NCI-H526 treated with DMSO at 0.1 percent for 48 hours (cell line): ENCODE measurements around the gene GLTPD2.

Source experiments
- DNase-seq: peaks from one replicate; lab custom pipeline; 2025; lab: John Stamatoyannopoulos, UW

GLTPD2 gene

DNA sequence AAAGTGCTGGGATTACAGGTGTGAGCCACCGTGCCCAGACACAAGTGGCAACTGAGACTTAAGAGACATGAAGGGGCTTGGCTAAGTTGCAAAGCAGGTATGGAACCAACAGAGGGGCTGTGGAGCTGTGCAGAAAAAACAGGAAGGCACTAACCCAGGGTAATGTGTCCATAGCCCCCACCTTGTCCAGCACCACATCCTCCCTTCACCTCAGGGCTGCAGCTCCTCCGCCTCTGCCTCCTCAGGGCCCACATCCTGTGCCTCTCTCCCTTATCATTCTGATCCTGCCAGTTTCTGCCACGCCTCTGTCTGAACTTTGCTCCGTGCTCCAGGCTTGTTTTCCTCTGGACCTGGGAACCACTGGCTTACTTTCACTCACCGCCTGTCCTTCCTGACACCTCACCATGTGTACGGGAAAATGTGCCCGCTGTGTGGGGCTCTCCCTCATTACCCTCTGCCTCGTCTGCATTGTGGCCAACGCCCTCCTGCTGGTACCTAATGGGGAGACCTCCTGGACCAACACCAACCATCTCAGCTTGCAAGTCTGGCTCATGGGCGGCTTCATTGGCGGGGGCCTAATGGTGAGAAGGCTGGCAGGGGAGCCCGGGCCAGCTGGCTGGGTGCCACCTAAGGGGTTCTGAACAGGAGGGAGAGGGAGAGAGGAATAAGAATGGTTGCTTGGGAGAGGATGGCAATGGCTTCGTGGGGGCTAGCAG lies 17.1 kb upstream of the GLTPD2 start, which contains the start of gene TM4SF5:
Gene TM4SF5 (plus strand): TSS at position 368 of the 716 bp plus-strand sequence. CDS start 37 bp downstream, at position 405.
- no peak for DNase-seq

DNA sequence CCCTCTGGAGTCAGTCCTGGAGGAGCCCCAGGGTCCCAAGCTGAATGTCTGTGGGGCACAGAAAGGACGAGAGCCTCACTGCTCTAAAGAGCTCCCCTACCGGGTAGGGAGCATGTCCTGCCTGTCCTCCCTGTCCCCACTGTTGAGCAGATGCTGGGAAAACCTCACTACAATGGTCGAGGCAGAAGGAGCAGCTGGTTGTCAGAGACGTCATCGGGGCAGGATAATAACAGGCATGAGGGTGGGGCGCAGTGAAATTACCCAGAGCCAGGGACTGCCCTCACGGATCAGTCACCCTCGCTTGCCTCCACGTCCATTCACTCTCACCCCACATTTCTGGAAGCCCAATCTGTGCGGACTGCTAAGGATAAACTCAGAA lies 16.5 kb upstream of the GLTPD2 start:
- DNase-seq: no peak

DNA sequence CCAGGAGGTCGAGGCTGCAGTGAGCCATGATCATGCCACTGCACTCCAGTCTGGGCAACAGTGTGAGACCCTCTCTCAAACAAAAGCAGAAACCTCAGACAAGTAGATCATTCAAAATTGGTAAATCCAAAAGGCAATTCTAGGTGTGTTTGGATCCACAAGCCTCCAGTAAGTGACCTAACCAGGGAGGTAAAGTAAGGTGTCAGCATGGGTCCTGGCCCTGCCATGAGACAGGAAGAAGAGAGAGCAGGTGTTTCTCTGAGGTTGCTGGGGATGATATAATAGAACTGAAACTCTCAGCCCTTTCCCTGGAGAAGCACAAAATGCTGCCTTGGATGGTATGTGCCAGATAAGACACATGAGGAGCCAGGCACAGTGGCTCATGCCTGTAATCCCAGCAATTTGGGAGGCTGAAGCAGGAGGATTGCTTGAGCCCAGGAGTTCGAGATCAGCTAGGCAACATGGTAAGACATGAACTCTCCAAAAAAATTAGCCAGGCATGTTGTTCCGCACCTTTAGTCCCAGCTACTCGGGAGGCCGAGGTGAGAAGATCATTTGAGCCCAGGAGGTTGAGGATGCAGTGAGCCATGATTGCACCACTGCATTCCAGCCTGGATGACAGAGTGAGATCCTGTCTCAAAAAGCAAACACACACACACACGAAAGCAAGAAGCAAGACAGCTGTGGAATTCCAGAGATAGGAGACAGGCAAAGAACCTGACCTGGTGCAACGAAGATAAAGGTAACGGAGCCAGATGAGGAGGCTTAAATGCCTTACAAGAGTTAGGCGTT lies 10.6 kb upstream of the GLTPD2 start:
- DNase-seq: no peak

DNA sequence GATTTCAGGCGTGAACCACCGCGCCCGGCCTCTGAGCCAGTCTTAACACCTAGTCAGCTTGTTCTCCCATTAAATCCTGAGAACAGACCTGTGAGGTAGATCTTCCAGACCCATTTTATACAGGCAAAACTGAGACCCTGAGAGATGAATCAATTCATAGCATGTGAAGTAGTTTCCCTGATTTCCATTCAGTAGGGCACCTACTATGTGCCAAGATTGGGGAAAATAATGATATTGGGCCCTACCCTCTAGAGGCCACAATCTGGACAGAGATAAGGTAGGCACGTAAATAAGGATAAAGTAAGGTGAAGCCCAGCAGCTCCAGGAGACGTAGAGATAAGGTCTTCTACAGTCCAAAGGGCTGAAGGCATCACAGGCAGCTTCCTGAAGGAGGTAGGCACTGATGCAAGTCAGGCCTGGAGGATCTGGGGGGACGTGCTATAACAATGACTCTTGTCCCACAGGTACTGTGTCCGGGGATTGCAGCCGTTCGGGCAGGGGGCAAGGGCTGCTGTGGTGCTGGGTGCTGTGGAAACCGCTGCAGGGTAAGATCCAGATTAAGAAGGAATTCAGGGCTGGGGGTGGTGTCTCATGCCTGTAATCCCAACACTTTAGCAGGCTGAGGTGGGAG lies 8.3 kb upstream of the GLTPD2 start:
- no peak for DNase-seq

DNA sequence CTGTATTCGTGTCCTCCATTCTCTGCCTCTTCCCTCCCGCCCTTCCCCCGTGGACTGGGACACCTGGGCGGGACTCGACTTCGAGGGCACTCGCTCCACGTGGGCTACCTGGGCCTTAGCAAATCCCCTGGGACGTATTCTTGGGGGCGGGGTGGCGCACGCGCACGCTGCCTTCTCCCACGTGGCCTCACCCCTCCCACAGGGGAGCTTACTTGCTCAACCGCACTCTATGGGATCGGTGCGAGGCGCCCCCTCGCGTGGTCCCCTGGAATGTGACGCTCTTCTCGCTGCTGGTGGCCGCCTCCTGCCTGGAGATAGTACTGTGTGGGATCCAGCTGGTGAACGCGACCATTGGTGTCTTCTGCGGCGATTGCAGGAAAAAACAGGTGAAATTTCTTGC lies 6.1 kb upstream of the GLTPD2 start:
- no peak for DNase-seq

DNA sequence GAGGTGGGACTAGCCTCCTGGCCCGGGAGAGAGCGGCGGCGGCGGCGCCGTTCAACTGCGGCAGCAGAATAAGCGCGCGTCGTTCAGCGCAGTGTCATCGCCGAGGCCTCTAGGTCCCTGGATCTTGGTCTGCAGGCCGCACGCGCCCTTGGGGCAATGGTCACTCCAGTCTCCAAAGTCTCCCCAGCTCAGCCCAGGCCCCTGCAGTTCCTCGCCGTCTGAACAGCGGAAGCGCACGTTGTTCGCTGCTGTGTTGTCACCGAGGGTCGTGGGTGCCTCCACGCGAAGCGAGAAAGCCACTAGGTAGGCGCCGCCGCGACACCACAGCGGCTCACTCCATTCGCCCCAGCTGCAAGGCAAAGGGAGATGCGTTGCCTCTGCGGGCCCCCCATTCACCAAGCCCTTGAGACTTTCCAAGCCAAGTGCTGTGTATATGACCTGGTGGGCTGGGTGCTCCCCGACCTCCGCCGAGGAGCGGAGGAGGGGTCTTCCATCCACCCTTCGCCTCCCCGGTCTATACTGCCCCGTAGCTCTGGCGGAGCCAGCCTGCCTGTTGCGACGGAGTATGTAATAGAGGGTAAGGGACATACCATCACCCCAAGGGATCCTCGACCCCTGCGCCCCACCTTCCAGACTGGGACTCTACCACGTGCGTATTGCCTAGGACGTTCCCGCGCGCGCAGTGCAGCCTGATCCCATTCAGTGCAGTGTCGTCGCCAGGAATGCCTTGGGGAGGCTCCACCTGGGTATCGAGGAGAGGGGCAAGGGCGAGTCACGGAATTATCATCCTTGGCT lies 3.3 kb upstream of the GLTPD2 start:
- DNase-seq: no peak

DNA sequence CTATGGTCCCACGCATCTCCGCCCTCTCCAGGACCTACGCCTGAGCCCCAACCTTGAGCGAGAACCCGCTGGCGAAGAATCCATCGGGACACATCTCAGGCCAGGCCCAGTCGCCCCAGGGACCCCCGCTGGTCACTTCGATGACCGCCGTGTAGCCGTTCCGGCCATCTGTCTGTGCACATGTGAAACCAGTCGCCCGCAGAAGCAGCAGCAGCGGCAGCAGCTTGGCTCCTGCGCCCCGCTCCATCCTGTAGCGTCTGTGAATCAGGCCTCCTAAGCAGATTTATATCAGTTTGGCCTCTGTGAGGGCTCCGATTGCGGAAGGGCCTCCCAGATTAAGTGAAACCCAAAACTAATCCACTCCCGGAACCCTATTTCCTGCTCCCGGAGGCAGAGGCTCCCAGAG lies 2.7 kb upstream of the GLTPD2 start, which contains the start of gene VMO1:
Gene VMO1 (minus strand): TSS at position 259 of the 406 bp plus-strand sequence. CDS start 12 bp downstream, at position 247.
- no peak for DNase-seq

DNA sequence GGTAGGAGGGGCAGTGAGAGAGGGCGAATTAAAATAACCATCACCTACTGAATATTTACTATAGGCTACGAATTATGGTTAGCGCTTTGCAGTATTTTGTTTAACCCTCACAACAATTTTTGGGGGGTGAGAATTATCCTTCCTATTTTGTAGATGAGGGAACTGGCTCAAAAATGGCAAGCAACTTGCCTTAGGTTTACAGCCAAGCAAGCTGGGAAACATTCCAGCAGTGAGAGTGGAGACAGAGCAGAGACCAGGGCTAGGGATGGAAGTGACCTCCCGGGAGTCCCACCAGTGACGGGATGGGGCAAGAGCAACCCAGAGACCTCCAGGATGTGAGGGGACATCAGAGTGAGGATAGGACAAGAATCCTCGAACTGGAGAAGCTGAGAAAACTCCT lies 2.2 kb upstream of the GLTPD2 start:
- no peak for DNase-seq

DNA sequence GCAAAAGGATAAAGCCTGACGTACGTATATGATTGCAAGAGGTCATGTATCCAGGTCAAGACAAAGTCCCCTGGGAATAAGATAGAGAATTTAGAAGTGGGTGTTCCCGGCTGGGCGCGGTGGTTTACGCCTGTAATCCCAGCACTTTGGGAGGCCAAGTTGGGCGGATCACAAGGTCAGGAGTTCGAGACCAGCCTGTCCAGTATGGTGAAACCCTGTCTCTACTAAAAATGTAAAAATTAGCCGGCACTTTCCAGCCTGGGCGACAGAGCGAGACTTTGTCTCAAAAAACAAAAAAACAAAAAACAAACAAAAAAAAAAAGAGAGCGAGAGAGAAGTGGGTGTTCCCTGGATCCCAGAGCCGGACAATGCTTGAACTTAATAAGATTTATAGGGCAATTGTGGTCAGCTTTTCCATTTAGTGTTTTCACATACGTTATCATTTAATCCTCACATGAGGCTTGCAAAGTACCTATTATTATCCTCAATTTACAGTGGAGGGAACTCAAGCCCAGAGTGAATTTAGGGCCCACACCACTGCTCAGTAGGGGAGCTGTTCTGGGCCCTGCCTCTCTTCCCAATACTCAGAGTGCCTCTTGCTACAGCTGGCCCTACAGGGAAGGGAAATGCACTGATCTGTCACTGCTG lies 481 bp upstream of the GLTPD2 start:
- DNase-seq: no peak

DNA sequence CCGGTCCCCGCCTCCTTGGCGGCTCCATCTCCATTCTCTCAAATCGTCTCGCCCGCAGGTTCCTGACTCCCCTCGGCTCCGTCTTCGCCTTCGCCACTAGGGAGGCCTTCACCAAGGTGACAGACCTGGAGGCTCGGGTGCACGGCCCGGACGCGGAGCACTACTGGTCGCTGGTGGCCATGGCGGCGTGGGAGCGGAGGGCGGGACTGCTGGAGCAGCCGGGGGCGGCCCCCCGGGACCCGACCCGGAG lies 862 bp downstream of the GLTPD2 start:
- no peak for DNase-seq

DNA sequence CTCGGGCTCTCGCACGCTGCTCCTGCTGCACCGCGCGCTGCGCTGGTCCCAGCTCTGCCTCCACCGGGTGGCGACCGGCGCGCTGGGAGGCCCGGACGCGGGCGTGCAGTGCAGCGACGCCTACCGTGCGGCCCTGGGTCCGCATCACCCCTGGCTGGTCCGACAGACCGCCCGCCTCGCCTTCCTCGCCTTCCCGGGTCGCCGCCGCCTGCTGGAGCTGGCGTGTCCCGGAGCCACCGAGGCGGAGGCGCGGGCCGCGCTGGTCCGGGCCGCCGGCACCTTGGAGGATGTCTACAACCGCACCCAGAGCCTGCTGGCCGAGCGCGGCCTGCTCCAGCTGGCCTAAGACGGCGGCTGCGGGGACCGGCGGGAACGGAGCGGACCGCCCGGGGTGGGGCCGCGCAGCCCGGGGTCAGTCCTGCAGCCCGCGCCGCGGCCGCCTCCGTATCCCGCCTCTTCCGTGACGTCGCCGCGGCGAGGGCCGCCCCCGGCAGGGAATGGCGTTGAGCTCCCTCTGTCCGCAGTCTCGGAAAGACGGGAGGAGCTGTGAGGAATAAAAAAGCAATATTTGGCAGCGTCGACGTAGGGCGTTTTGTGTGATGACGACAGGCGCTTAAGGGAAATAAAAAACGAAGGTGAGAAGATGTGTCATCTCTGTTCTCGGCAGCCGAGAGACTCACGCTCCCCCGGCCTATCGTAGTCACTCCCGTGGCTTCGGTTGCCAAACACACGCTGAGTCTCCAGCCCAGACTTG lies 1.4 kb downstream of the GLTPD2 start:
- DNase-seq: peak; percentile 41

DNA sequence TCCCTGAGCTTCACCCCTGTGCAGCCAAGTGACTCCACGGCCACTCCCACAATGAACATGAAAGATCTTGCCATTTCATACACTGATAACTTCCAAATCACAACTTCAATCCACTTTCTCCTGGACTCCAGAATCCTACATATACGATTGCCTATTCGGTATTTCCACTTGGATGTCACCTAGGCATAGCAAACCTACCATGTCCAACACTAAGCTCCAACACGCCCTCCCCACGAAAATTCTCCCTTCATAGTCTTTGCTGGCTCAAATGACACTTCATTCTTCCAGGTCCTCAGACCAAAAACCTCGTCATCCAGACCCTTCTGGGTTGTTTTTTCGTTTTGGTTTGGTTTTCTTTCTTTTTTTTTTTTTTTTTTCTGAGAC lies 1.9 kb downstream of the GLTPD2 start:
- no peak for DNase-seq

DNA sequence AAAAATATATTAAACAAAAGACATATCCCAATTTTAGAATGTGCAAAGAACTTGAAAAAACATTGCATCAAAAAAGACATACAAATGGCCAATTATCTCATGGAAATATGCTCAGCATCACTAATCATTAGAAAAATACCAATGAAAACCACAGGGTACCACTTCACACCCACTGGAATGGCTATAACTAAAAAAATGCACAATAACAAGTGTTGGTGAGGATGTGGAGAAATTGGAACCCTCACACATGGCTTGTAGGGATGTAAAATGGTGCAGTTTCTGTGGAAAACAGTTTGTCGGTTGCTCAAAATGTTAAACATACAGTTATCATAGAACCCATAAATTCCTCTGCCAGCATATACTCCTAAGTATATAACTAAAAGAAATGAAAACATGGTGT lies 6.4 kb downstream of the GLTPD2 start:
- no peak for DNase-seq

DNA sequence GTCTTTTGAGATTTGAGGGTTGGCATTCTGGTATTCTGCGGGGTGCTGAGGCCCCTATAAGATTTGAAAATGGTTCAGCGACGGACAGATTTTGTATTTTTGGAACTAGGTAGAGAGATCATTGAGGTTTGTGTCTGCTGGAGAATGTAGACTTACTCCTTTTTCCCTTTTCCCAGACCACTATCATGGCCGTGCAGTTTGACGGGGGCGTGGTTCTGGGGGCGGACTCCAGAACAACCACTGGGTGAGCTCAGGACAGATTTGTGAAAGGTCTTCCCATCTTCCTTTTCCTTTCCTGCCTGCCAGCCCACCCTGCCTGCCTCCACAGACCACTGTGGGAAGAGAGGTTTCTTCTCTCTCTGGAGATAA lies 7.8 kb downstream of the GLTPD2 start:
- DNase-seq: no peak

DNA sequence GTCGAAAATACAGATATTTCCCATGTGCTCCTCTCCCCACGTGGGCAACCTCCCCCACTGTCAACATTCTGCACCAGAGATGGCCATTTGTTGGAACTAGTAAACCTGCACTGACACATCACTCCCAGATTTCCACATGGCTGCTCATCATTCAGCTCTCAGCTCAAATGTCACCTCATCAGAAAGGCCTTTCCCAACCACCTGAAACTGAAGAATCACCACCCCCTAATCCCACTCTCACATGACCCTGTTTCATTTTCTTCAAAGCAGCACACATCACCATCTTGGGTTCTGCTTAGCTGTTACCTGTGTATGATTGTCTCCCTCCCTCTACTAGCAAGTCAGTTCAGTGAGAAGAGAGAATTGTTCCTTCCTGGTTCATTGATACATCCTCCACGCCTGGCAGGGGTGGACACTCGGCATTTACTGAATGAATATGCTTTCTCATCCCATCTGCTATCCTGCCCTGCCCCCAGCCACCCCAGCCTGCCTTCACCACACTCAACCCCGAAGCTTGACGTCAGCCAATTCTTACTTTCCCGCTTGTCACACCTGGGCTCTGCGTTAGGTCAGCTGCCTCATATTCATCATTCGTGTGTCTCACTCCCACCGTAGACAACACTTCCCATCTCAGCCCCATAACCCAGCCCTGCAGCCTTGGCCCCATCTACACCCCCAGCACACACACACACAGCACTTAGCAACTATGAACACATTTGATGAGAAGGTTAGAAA lies 11.9 kb downstream of the GLTPD2 start:
- no peak for DNase-seq

DNA sequence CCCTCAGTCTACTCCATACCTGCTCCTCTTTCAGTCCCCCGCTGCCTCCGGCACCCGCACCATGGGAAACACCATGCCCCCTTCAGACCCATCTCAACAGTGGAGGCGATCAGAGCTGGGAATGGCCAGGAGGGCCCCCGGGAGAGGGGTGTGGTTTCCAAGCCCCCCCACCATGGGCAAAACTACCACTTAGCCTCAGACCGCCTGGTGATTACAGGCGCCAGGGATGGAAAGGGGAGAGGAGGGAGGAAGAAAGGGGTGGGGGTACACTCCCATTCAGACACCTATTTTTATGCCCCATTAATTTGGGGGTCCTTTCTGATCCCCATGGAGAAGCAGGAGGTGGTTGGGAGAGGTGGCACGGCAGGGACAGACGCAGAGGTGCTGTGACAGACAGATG lies 13.5 kb downstream of the GLTPD2 start, which contains the start of gene C17orf114:
Gene C17orf114 (minus strand): TSS at position 101 of the 400 bp plus-strand sequence.
- no peak for DNase-seq

DNA sequence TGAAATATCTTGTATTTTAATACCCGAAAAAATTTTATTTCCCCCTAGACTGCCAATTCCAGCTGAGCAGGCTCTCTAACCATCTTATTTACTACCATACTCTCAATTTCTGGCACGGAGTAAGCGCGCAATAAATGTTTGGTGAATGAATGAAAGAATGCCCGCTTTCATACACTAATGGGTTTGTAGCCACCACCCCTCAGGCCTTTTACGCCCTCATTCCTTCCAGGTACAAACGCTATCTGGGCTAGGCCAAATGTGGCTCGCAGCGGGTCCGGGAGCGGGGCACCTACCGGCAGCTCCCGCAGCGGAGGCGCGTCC lies 17.7 kb downstream of the GLTPD2 start:
- DNase-seq: no peak

DNA sequence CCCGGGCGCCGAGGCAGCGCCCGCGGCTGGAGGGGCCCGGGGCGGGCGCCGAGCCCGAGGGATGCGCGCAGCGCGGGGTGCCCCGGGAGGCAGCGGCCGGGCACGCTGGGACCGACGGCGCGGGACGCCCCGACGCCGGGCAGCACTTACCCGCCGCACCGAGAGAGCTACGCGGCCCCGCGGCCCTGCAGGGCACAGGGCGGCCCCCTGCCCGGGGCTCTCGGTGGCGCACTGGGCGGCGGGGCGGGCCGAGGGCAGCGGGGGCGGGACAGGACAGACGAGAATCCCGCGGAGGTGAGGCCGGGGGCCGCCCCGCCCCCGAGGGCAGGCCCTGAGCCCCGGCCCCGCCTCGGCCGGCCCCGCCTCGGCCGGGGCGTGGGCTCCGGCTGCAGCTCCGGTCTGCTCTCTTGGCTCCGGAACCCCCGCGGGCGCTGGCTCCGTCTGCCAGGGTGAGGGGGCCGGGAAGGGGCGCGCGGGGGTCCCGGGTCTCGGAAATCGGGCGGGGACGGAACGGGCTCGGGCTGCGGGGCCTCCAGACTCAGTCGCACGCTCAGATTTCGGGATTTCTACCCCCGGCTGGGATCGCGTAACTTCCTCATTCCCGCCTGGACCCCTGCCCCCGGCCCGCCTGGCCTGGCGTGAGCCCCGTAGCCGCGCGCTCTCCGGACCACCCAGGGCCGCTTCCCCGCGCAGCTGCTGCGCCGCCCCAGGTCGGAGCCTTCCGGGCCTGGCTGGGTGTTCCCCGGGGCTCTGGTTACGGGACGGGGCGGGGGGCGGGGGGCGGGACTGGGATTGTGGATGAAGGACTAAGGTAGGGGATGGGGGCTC lies 18.2 kb downstream of the GLTPD2 start, which contains the start of gene PLD2:
Gene PLD2 (plus strand): TSS at position 376 of the 828 bp plus-strand sequence. CDS start 621 bp downstream, outside the sequence.
- peak; percentile 22 for DNase-seq

DNA sequence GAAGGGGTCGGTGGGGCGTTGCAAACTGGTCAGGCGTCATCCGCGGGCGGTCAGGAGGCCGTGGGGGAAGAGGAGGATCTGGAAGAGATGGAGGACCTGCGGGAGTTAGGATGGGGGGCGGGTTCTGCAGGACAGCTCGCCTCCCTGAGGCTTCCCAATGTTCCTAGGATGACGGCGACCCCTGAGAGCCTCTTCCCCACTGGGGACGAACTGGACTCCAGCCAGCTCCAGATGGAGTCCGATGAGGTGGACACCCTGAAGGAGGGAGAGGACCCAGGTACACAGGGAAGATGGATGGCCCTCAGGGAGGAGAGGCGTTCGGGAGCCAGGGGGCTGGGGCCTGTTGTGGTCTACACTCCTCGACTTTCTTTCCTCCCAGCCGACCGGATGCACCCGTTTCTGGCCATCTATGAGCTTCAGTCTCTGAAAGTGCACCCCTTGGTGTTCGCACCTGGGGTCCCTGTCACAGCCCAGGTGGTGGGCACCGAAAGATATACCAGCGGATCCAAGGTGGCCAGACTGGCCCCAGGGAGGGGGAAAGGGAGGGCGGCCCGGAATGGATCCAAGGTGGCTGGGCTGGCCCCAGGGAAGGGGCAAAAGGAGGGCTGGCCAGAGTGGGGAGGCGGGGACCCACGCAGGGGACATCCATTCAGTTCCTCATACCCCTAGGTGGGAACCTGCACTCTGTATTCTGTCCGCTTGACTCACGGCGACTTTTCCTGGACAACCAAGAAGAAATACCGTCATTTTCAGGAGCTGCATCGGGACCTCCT lies 19.0 kb downstream of the GLTPD2 start:
- DNase-seq: no peak
